K562 (cell line): ENCODE data around the gene ADK. TPM values are rescaled to one million over a fixed set of nuclear protein-coding genes. Genes with fewer than 3 reads are reported as not detected.

Source experiments
- ATAC-seq: fragments of 200-7000 bp; cut with Tn5 transposase; 3 replicates; pipeline ENCODE4 v1.9.1; 2020; ENCODE audit warnings: moderate library complexity
- BruUV-seq: library from RNA; stranded (reverse); fragments of 400-500 nt; replicated peaks from 2 replicates; lab custom pipeline; 2021; lab: Mats Ljungman, UMichigan
- CTCF ChIA-PET: fragments of 300-600 bp; formaldehyde crosslinking; extraction: SDS; loops from one replicate; lab custom pipeline; 2021; ENCODE audit warnings: low intra/inter-chr PET ratio; lab: Yijun Ruan, JAX
- POLR2A ChIA-PET: fragments of 300-600, 350-650 bp; sonication (Branson Sonifier 250); formaldehyde crosslinking; extraction: SDS; loops from one replicate; lab custom pipeline; 2021; ENCODE audit warnings: antibody characterized with exemption, inconsistent platforms; lab: Yijun Ruan, JAX
- DNase-seq, 4 experiments: peaks; one replicate each; pipeline versions ENCODE4 v3.0.0 to v3.0.0-alpha.2; 2011 to 2018; ENCODE audit warnings: low spot score in 3 of 4, mixed read lengths in 3 of 4; ENCODE audit errors: extremely low read depth in 1 of 4
- FAIRE-seq: peaks from 2 replicates; lab custom pipeline; 2011; peaks lifted over from hg19 to GRCh38; lab: Jason Lieb, UNC
- H2AFZ ChIP-seq: 2 replicates; pipeline ENCODE4 v1.6.0; 2011; ENCODE audit warnings: low read depth, low read length, control low read depth, inconsistent platforms
- H3K27ac ChIP-seq: fragments of 200-600 bp; 3 replicates; pipeline ENCODE4 v1.8.0; 2011; ENCODE audit warnings: low read depth, mild to moderate bottlenecking, control low read depth, inconsistent platforms, low read length, moderate library complexity, mixed read lengths; ENCODE audit errors: extremely low read depth
- H3K27me3 ChIP-seq, 2 experiments: fragments of 300-600 bp in 1 of 2; 2 replicates in 1 of 2; 3 replicates in 1 of 2; pipeline versions ENCODE4 v1.6.0 to v1.8.0; 2011; ENCODE audit warnings: inconsistent platforms in 2 of 2, low read length in 2 of 2, mild to moderate bottlenecking in 1 of 2, mixed read lengths in 1 of 2, moderate library complexity in 1 of 2; ENCODE audit not compliant: control insufficient read depth in 2 of 2, insufficient read depth in 2 of 2
- H3K36me3 ChIP-seq: fragments of 300-600 bp; 3 replicates; pipeline ENCODE4 v1.8.0; 2011; ENCODE audit warnings: mild to moderate bottlenecking, low read length, inconsistent platforms; ENCODE audit not compliant: control insufficient read depth, insufficient read depth
- H3K4me1 ChIP-seq, 2 experiments: fragments of 200-600 bp in 1 of 2; replicated peaks in 1 of 2; 2 replicates in 1 of 2; 3 replicates in 1 of 2; pipeline versions ENCODE4 v1.5.1 to v1.8.0; 2011; ENCODE audit warnings: inconsistent platforms in 2 of 2, low read length in 2 of 2, mild to moderate bottlenecking in 1 of 2, mixed read lengths in 1 of 2, moderate library complexity in 1 of 2; ENCODE audit not compliant: control insufficient read depth in 2 of 2, insufficient read depth in 2 of 2
- H3K4me2 ChIP-seq: 2 replicates; pipeline ENCODE4 v1.6.1; 2011; ENCODE audit warnings: low read length, control low read depth, inconsistent platforms, mixed read lengths; ENCODE audit not compliant: insufficient read depth
- H3K4me3 ChIP-seq: fragments of 200-600 bp; sonication (generic), shearing (Covaris generic); 2 replicates; pipeline ENCODE4 v1.5.1; 2016; ENCODE audit warnings: control low read depth, inconsistent platforms
- H3K79me2 ChIP-seq: fragments of 200-600 bp; 3 replicates; pipeline ENCODE4 v1.8.0; 2011; ENCODE audit warnings: low read length, inconsistent platforms; ENCODE audit not compliant: control insufficient read depth, insufficient read depth
- H3K9ac ChIP-seq, 2 experiments: 2 replicates each; pipeline versions ENCODE4 v1.6.0 to v1.6.1; 2011; ENCODE audit warnings: low read depth in 2 of 2, low read length in 2 of 2, control low read depth in 1 of 2, inconsistent platforms in 1 of 2, mild to moderate bottlenecking in 1 of 2, mixed read lengths in 1 of 2; ENCODE audit not compliant: insufficient read depth in 1 of 2
- H3K9me1 ChIP-seq: one replicate; pipeline ENCODE4 v1.6.0; 2011; ENCODE audit warnings: inconsistent platforms, mild to moderate bottlenecking, low read length, moderate library complexity; ENCODE audit not compliant: control insufficient read depth, insufficient read depth
- H3K9me3 ChIP-seq: replicated peaks from 2 replicates; pipeline ENCODE4 v1.5.1; 2011; ENCODE audit warnings: low read depth, low read length, inconsistent platforms; ENCODE audit not compliant: control insufficient read depth, insufficient read depth
- H4K20me1 ChIP-seq: replicated peaks from 2 replicates; pipeline ENCODE4 v1.6.1; 2011; ENCODE audit warnings: low read length, inconsistent platforms, mixed read lengths; ENCODE audit not compliant: control insufficient read depth, insufficient read depth
- CREB1 ChIP-seq, 2 experiments: sonication (generic) in 1 of 2; formaldehyde crosslinking in 1 of 2; IDR thresholded peaks; 2 replicates each; pipeline versions ENCODE4 v1.6.1 to v1.8.0; 2012 to 2022; ENCODE audit warnings: inconsistent platforms in 1 of 2, mild to moderate bottlenecking in 1 of 2, missing genetic modification reagents in 1 of 2, moderate library complexity in 1 of 2
- EP400 ChIP-seq: fragments of 450-650 bp; IDR thresholded peaks from 2 replicates; pipeline ENCODE4 v1.6.1; 2017; ENCODE audit warnings: antibody characterized with exemption, mild to moderate bottlenecking, moderate library complexity
- HMGN3 ChIP-seq: IDR thresholded peaks from 2 replicates; pipeline ENCODE4 v1.6.1; 2011; ENCODE audit warnings: borderline replicate concordance, low read depth, mild to moderate bottlenecking, mixed read lengths, low read length; ENCODE audit not compliant: insufficient read length; ENCODE audit errors: extremely low read depth
- HNRNPK ChIP-seq: fragments of 200-400 bp; formaldehyde crosslinking; IDR thresholded peaks from one replicate; pipeline ENCODE4 v1.6.1; 2018; ENCODE audit warnings: mild to moderate bottlenecking, low read depth, low read length; ENCODE audit not compliant: poor library complexity, severe bottlenecking
- KAT8 ChIP-seq: fragments of 450-650 bp; IDR thresholded peaks from 2 replicates; pipeline ENCODE4 v1.6.1; 2016; ENCODE audit warnings: low read depth, mild to moderate bottlenecking
- NCOR1 ChIP-seq: fragments of 450-650 bp; IDR thresholded peaks from 2 replicates; pipeline ENCODE4 v1.6.1; 2016; ENCODE audit warnings: mild to moderate bottlenecking, moderate library complexity
- POLR3A ChIP-seq: IDR thresholded peaks from 2 replicates; pipeline ENCODE4 v1.6.1; 2011; ENCODE audit warnings: borderline replicate concordance, mild to moderate bottlenecking, moderate library complexity; ENCODE audit not compliant: insufficient read length, insufficient read depth; ENCODE audit errors: extremely low read depth
- RBBP5 ChIP-seq: fragments of 200-600 bp; sonication (generic); IDR thresholded peaks from 2 replicates; pipeline ENCODE4 v1.6.1; 2012; ENCODE audit warnings: borderline replicate concordance, mild to moderate bottlenecking, low read length, control low read depth, inconsistent platforms; ENCODE audit not compliant: insufficient read depth, poor library complexity, severe bottlenecking
- SETDB1 ChIP-seq: IDR thresholded peaks from one replicate; pipeline ENCODE4 v1.6.1; 2012; ENCODE audit warnings: low read length, control low read depth, inconsistent platforms
- SIX5 ChIP-seq, 2 experiments: IDR thresholded peaks; 2 replicates each; pipeline ENCODE4 v1.6.1; 2011; ENCODE audit warnings: low read length in 2 of 2, borderline replicate concordance in 1 of 2, low read depth in 1 of 2, mild to moderate bottlenecking in 1 of 2, moderate library complexity in 1 of 2; ENCODE audit not compliant: insufficient read depth in 1 of 2
- STAG1 ChIP-seq: sonication (generic); formaldehyde crosslinking; IDR thresholded peaks from 2 replicates; pipeline ENCODE4 v1.5.0; 2020; ENCODE audit warnings: missing genetic modification reagents, borderline replicate concordance
- SUPT5H ChIP-seq: fragments of 450-650 bp; IDR thresholded peaks from 2 replicates; pipeline ENCODE4 v1.6.1; 2016
- ZBTB1 ChIP-seq: sonication (generic); formaldehyde crosslinking; IDR thresholded peaks from 2 replicates; pipeline ENCODE4 v1.8.1; 2023; ENCODE audit warnings: missing genetic modification reagents, low read depth, mild to moderate bottlenecking, borderline replicate concordance
- ZFPM2 ChIP-seq: fragments of 250-450 bp; sonication (Bioruptor Pico); IDR thresholded peaks from 2 replicates; pipeline ENCODE4 v1.5.1; 2022; ENCODE audit warnings: mild to moderate bottlenecking
- ZNF217 ChIP-seq: sonication (generic); formaldehyde crosslinking; IDR thresholded peaks from 2 replicates; pipeline ENCODE4 v1.8.0; 2022; ENCODE audit warnings: mild to moderate bottlenecking, missing genetic modification reagents
- in situ Hi-C: fragments of 300-500 bp; cut with MboI; formaldehyde crosslinking; loops from 4 replicates; pipeline ENCODE4 v1.15.0; 2018; ENCODE audit warnings: inconsistent platforms, mixed read lengths
- intact Hi-C: fragments of 100-400 bp; cut with micrococcal nuclease; formaldehyde crosslinking; loops from 2 replicates; pipeline ENCODE4 v1.14.2; 2022
- polyA plus RNA-seq, 8 experiments: library from polyadenylated mRNA; depleted of rRNA in 4 of 8; stranded (reverse) in 5 of 8; unstranded in 3 of 8; fragments of >200 nt; fragmentation: Nextera tagmentation in 2 of 8; fragmentation: Illumina TruSeq in 1 of 8; extraction: Ambion mirVana in 2 of 8; extraction: Trizol in 1 of 8; gene quantifications; 2 replicates each; pipeline versions ENCODE4 v1.2.1 to v1.2.3, GENCODE V29; 2011 to 2014; ENCODE audit warnings: inconsistent platforms in 1 of 8, missing spikeins in 1 of 8
- total RNA-seq, 7 experiments: library from RNA; depleted of rRNA in 6 of 7; stranded (reverse); fragments of >200 nt in 6 of 7; fragmentation: Illumina TruSeq in 2 of 7; extraction: Trizol in 2 of 7; gene quantifications; 2 replicates each; pipeline versions ENCODE4 v1.2.1 to v1.2.3, GENCODE V29; 2011 to 2021; ENCODE audit warnings: low replicate concordance in 1 of 7
- TF ChIP-seq, protein P1 (sequence below), 2 experiments: fragments of 450-650 bp; IDR thresholded peaks; 2 replicates each; pipeline ENCODE4 v1.6.1; 2016
- TF ChIP-seq, protein P2 (sequence below): sonication (generic); formaldehyde crosslinking; IDR thresholded peaks from 2 replicates; pipeline ENCODE4 v1.8.0; 2022; ENCODE audit warnings: mild to moderate bottlenecking, missing genetic modification reagents
- TF ChIP-seq, protein P3 (sequence below), 2 experiments: IDR thresholded peaks; 2 replicates each; pipeline ENCODE4 v1.6.1; 2012; ENCODE audit warnings: improper control_type of control experiment in 2 of 2, low read depth in 2 of 2, low read length in 2 of 2, borderline replicate concordance in 1 of 2

The ADK gene
- total and polyA plus RNA-seq, 9 of the 15 experiments (the other 6 are each of a cell fraction or from before 2014, with no cell fraction given): 54.2 to 97.8 (median 73.6) TPM

DNA sequence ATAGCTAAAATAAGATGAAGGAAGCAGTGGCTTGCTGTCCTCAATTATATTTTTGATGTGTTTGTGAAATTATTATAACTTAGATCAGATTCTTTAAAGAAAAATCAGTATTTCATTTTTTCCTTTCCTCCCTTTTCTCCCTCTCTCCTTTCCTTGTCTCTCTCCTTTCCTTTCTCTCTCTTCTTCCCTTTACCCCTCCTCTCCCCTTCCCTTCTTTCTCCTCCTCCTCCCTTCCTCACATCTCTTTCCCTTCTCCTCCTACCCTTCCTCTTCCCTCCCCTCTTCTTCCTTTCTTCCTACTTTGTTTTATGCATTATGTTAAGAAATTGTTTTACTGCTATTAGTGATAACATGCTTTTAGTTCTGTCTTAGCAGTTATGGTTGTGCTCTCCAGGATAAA, 171.5 kb downstream of the ADK start:
- no peak for DNase-seq
- no peaks in the 10 kb centered on the region for H3K9me3 ChIP-seq
- no peak overlapping the region for H2AFZ ChIP-seq
- intact Hi-C loops (no loop called here), in situ Hi-C loops (no loop called here)
- no peak overlapping the region for H3K4me2 ChIP-seq
- no peak for ATAC-seq
- CTCF ChIA-PET: no interaction called here
- no peaks in the 10 kb centered on the region for H3K27me3 ChIP-seq
- no peak overlapping the region for H3K27ac ChIP-seq
- H3K36me3 ChIP-seq: peaks cover 2% of the 10 kb centered on the region; the same call in 1 of the 3 replicates
- H3K9ac ChIP-seq: no peak overlapping the region
- H3K9me1 ChIP-seq: no peaks in the 10 kb centered on the region
- H3K4me1 ChIP-seq: no peaks in the 10 kb centered on the region
- no TSS peak for BruUV-seq
- no peaks in the 10 kb centered on the region for H4K20me1 ChIP-seq
- 0 out of 3 replicates have a peak, but pooled peaks cover 3% of the 10 kb centered on the region for H3K79me2 ChIP-seq
- H3K4me3 ChIP-seq: no peak overlapping the region
- FAIRE-seq: no peak
- POLR2A ChIA-PET: interaction anchor here (1.5 kb wide), 1 partner anchor 10 kb away, joined by 5 read pairs; no protein-coding TSS in a partner anchor
- TF ChIP-seq POLR3A (no peak), STAG1 (CRISPR knock-in tag) (no peak), ZNF217 (no peak), EP400 (peak; percentile 19; the same call in 1 of the 2 replicates), RBBP5 (no peak), CREB1 (IDR thresholded peaks at IDR 0.05) (no peak), CREB1 (CRISPR knock-in tag; IDR thresholded peaks at IDR 0.05) (no peak), SETDB1 (no peak), SIX5 (IDR thresholded peaks at IDR 0.05; ENCODE audit: borderline replicate concordance in 1 of 2, insufficient read depth in 1 of 2, low read depth in 1 of 2, low read length in 2 of 2) (no peak), ZFPM2 (CRISPR knock-in tag) (no peak), HNRNPK (peak; percentile 78), HMGN3 (no peak), ZBTB1 (CRISPR knock-in tag) (no peak), SUPT5H (0 out of 2 replicates have a peak, but pooled peaks have one; percentile 21), NCOR1 (no peak), KAT8 (no peak)
- TF ChIP-seq, protein P1, sequence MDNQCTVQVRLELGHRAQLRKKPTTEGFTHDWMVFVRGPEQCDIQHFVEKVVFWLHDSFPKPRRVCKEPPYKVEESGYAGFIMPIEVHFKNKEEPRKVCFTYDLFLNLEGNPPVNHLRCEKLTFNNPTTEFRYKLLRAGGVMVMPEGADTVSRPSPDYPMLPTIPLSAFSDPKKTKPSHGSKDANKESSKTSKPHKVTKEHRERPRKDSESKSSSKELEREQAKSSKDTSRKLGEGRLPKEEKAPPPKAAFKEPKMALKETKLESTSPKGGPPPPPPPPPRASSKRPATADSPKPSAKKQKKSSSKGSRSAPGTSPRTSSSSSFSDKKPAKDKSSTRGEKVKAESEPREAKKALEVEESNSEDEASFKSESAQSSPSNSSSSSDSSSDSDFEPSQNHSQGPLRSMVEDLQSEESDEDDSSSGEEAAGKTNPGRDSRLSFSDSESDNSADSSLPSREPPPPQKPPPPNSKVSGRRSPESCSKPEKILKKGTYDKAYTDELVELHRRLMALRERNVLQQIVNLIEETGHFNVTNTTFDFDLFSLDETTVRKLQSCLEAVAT (IDR thresholded peaks at IDR 0.05): 0 out of 4 replicates have a peak, but pooled peaks of 1 of the 2 experiments have one; percentile 52
- TF ChIP-seq, protein P2, sequence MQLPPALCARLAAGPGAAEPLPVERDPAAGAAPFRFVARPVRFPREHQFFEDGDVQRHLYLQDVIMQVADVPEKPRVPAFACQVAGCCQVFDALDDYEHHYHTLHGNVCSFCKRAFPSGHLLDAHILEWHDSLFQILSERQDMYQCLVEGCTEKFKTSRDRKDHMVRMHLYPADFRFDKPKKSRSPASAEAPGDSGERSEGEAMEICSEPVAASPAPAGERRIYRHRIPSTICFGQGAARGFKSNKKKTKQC (CRISPR knock-in tag): no peak
- TF ChIP-seq, protein P3, sequence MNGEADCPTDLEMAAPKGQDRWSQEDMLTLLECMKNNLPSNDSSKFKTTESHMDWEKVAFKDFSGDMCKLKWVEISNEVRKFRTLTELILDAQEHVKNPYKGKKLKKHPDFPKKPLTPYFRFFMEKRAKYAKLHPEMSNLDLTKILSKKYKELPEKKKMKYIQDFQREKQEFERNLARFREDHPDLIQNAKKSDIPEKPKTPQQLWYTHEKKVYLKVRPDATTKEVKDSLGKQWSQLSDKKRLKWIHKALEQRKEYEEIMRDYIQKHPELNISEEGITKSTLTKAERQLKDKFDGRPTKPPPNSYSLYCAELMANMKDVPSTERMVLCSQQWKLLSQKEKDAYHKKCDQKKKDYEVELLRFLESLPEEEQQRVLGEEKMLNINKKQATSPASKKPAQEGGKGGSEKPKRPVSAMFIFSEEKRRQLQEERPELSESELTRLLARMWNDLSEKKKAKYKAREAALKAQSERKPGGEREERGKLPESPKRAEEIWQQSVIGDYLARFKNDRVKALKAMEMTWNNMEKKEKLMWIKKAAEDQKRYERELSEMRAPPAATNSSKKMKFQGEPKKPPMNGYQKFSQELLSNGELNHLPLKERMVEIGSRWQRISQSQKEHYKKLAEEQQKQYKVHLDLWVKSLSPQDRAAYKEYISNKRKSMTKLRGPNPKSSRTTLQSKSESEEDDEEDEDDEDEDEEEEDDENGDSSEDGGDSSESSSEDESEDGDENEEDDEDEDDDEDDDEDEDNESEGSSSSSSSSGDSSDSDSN (IDR thresholded peaks at IDR 0.05; ENCODE audit: borderline replicate concordance in 1 of 2, low read depth in 2 of 2, low read length in 2 of 2): no peak
